Measurements from ENCODE around the gene TTI1. TPM values are rescaled to one million over a fixed set of nuclear protein-coding genes. Genes with fewer than 3 reads are reported as not detected.

The TTI1 gene
- total and polyA plus RNA-seq, 2 experiments from 2014 or later = 17.8 to 56.4 TPM

DNA sequence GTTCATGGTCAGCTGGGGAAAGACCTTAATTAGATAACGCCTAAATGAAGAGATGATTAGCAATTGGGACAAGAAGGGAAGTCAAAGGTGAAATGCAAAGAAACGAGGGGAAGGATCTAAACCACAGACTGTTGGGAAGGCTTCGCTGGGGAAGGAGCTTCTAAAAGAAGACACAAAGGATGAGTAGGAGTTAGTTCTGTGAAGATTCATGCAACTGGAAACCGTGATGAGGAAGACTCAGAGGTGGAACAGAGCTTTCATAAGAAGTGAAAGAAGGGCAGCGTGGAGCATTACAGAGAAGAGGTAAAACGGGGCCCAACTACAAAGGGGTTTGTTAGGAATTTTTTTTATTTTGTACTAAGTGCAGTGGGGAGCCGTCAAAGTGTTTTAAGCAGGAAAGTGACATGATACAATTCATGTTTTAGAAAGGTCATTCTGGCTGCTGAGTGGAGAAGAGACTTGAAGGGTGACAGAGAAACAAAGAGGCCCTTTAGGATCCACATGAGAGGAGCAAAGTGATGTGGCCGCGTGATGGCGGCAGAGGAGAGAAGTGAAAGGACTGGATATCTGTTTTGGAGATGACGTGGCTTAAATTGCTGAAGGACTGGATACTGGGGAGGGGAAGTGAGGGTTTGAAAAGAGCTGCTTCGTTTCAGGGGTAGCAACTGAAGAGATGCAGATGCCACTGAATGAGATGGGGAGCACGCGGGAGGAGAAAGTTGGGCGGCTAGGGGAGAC is 33.6 kb downstream of the TTI1 start:
- H2AFZ ChIP-seq = no peak overlapping the region
- Mint-ChIP-seq H3K4me1 (peaks cover under 1% of the 10 kb centered on the region; the same call in 1 of the 3 replicates), H3K27ac (no peak overlapping the region; the same call in 1 of the 2 replicates), H3K27me3 (ENCODE audit: insufficient read depth, low read depth, poor library complexity) (peaks cover 3% of the 10 kb centered on the region), H3K36me3 (ENCODE audit: low read depth) (peaks cover 70% of the 10 kb centered on the region), H3K4me3 (no peak overlapping the region; the same call in 2 of the 3 replicates), H3K9me3 (no peaks in the 10 kb centered on the region)
- H3K4me3 ChIP-seq = no peak overlapping the region
- no peak overlapping the region for H3K27ac ChIP-seq (ENCODE audit: low read depth)
- ATAC-seq = no peak
- no peaks in the 10 kb centered on the region for H3K79me2 ChIP-seq (replicated peaks; ENCODE audit: insufficient read depth)
- H4K20me1 ChIP-seq (replicated peaks; ENCODE audit: insufficient read depth) = peaks cover 9% of the 10 kb centered on the region
- H3K4me2 ChIP-seq = no peak overlapping the region
- no peaks in the 10 kb centered on the region for H3F3A ChIP-seq (replicated peaks; ENCODE audit: low read depth)
- no peak for DNase-seq (ENCODE audit: low spot score)
- H3K9me2 ChIP-seq (ENCODE audit: insufficient read depth) = no peaks in the 10 kb centered on the region
- no peak for TF ChIP-seq ZNF331 (CRISPR knock-in tag; IDR thresholded peaks at IDR 0.05; ENCODE audit: low read depth)
- no peak for TF ChIP-seq JUNB (IDR thresholded peaks at IDR 0.05; ENCODE audit: unreplicated experiment)
- TF ChIP-seq, protein P1, sequence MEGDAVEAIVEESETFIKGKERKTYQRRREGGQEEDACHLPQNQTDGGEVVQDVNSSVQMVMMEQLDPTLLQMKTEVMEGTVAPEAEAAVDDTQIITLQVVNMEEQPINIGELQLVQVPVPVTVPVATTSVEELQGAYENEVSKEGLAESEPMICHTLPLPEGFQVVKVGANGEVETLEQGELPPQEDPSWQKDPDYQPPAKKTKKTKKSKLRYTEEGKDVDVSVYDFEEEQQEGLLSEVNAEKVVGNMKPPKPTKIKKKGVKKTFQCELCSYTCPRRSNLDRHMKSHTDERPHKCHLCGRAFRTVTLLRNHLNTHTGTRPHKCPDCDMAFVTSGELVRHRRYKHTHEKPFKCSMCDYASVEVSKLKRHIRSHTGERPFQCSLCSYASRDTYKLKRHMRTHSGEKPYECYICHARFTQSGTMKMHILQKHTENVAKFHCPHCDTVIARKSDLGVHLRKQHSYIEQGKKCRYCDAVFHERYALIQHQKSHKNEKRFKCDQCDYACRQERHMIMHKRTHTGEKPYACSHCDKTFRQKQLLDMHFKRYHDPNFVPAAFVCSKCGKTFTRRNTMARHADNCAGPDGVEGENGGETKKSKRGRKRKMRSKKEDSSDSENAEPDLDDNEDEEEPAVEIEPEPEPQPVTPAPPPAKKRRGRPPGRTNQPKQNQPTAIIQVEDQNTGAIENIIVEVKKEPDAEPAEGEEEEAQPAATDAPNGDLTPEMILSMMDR (conservative IDR thresholded peaks at IDR 0.05; ENCODE audit: low read depth in 2 of 2) = peak in 1 of 2 experiments; percentile 26; a peak in 2 of 4 replicates
- TF ChIP-seq CREB1 (CRISPR knock-in tag; IDR thresholded peaks at IDR 0.05; ENCODE audit: low read depth) = no peak
- TF ChIP-seq, protein P2, sequence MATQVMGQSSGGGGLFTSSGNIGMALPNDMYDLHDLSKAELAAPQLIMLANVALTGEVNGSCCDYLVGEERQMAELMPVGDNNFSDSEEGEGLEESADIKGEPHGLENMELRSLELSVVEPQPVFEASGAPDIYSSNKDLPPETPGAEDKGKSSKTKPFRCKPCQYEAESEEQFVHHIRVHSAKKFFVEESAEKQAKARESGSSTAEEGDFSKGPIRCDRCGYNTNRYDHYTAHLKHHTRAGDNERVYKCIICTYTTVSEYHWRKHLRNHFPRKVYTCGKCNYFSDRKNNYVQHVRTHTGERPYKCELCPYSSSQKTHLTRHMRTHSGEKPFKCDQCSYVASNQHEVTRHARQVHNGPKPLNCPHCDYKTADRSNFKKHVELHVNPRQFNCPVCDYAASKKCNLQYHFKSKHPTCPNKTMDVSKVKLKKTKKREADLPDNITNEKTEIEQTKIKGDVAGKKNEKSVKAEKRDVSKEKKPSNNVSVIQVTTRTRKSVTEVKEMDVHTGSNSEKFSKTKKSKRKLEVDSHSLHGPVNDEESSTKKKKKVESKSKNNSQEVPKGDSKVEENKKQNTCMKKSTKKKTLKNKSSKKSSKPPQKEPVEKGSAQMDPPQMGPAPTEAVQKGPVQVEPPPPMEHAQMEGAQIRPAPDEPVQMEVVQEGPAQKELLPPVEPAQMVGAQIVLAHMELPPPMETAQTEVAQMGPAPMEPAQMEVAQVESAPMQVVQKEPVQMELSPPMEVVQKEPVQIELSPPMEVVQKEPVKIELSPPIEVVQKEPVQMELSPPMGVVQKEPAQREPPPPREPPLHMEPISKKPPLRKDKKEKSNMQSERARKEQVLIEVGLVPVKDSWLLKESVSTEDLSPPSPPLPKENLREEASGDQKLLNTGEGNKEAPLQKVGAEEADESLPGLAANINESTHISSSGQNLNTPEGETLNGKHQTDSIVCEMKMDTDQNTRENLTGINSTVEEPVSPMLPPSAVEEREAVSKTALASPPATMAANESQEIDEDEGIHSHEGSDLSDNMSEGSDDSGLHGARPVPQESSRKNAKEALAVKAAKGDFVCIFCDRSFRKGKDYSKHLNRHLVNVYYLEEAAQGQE (IDR thresholded peaks at IDR 0.05; ENCODE audit: unreplicated experiment) = no peak
- TF ChIP-seq, protein P3, sequence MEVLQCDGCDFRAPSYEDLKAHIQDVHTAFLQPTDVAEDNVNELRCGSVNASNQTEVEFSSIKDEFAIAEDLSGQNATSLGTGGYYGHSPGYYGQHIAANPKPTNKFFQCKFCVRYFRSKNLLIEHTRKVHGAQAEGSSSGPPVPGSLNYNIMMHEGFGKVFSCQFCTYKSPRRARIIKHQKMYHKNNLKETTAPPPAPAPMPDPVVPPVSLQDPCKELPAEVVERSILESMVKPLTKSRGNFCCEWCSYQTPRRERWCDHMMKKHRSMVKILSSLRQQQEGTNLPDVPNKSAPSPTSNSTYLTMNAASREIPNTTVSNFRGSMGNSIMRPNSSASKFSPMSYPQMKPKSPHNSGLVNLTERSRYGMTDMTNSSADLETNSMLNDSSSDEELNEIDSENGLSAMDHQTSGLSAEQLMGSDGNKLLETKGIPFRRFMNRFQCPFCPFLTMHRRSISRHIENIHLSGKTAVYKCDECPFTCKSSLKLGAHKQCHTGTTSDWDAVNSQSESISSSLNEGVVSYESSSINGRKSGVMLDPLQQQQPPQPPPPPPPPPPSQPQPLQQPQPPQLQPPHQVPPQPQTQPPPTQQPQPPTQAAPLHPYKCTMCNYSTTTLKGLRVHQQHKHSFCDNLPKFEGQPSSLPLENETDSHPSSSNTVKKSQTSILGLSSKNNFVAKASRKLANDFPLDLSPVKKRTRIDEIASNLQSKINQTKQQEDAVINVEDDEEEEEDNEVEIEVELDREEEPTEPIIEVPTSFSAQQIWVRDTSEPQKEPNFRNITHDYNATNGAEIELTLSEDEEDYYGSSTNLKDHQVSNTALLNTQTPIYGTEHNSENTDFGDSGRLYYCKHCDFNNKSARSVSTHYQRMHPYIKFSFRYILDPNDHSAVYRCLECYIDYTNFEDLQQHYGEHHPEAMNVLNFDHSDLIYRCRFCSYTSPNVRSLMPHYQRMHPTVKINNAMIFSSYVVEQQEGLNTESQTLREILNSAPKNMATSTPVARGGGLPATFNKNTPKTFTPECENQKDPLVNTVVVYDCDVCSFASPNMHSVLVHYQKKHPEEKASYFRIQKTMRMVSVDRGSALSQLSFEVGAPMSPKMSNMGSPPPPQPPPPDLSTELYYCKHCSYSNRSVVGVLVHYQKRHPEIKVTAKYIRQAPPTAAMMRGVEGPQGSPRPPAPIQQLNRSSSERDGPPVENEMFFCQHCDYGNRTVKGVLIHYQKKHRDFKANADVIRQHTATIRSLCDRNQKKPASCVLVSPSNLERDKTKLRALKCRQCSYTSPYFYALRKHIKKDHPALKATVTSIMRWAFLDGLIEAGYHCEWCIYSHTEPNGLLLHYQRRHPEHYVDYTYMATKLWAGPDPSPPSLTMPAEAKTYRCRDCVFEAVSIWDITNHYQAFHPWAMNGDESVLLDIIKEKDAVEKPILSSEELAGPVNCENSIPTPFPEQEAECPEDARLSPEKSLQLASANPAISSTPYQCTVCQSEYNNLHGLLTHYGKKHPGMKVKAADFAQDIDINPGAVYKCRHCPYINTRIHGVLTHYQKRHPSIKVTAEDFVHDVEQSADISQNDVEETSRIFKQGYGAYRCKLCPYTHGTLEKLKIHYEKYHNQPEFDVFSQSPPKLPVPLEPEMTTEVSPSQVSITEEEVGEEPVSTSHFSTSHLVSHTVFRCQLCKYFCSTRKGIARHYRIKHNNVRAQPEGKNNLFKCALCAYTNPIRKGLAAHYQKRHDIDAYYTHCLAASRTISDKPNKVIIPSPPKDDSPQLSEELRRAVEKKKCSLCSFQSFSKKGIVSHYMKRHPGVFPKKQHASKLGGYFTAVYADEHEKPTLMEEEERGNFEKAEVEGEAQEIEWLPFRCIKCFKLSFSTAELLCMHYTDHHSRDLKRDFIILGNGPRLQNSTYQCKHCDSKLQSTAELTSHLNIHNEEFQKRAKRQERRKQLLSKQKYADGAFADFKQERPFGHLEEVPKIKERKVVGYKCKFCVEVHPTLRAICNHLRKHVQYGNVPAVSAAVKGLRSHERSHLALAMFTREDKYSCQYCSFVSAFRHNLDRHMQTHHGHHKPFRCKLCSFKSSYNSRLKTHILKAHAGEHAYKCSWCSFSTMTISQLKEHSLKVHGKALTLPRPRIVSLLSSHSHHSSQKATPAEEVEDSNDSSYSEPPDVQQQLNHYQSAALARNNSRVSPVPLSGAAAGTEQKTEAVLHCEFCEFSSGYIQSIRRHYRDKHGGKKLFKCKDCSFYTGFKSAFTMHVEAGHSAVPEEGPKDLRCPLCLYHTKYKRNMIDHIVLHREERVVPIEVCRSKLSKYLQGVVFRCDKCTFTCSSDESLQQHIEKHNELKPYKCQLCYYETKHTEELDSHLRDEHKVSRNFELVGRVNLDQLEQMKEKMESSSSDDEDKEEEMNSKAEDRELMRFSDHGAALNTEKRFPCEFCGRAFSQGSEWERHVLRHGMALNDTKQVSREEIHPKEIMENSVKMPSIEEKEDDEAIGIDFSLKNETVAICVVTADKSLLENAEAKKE (CRISPR knock-in tag; IDR thresholded peaks at IDR 0.05) = no peak
- no peak for TF ChIP-seq EZH2 (IDR thresholded peaks at IDR 0.05; ENCODE audit: low read depth, unreplicated experiment)
- no peaks in the 10 kb centered on the region for H3K4me1 ChIP-seq (ENCODE audit: insufficient read depth)
- peaks cover 62% of the 10 kb centered on the region for H3K36me3 ChIP-seq (ENCODE audit: insufficient read depth)
- H3K27me3 ChIP-seq (ENCODE audit: insufficient read depth) = no peaks in the 10 kb centered on the region
